Stimulated activated CD4-positive, alpha-beta T cell treated with anti-CD3 and anti-CD28 coated beads, TNF-alpha, amount 100 ng/mL, for 24 hours (primary cell): ENCODE data around the gene EPHA5.
"Not testable (repeated sequence)": the region's sequence is repeated elsewhere in the genome, so short reads cannot be mapped to it uniquely, and the experiment has no call there.

Source experiments
- DNase-seq, 3 experiments: peaks; one replicate each; pipeline ENCODE4 v3.0.0-alpha.2; 2020; ENCODE audit warnings: low read depth in 3 of 3

Gene EPHA5

DNA sequence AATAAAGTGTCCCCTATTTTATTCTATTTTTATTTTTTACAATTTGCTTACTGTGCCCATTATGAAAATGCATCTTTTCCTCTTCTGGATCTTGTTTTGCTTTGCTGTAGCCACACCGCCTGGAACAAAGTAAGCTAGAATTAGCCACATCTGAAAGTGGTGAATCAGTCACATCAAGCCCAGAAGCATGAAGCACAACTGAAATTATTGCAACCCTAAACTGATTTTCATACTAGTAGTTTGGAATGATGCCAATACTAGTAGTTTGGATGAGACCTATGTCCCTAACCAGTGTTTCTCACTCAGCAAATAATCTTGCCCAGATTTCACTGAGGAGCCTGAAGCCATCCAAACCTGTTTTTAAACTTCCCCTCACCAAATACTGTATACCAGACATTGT is 303.0 kb downstream of the EPHA5 start:
- no peak for DNase-seq

DNA sequence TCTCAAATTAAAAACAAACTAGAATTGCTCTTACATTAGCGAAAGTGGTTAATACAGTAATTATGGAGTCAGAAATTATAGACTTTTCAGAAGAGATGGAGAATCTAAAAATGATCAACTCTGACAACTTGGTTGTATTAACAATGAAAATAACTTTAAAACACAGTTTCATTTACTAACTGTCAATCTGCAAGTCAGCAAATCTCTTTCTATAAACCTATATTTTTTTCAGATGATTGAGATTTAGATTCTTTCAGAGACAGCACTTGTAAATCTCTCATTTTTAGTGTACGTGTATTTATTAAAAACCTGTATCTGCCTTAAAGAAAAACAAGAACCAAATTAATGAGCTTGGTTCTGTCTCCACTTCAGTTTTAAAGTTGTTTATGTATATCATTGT is 311.4 kb downstream of the EPHA5 start:
- no peak for DNase-seq

DNA sequence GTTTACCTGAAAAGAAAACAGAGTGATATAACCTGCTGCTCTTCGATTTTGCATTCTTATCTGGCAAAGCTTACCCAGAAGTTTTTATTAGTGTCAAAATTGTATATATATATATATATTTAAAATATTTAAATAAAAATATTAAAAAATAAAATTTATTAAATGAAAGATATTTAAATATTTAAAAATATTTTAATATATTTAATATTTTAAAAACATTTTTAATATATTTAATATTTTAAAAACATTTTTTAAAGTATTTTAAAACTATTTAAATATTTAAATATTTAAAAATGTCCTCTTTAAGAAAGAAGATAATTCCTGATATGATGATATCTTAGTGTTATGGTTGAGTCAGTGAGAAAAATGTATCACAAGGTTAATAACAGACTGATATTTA is 317.2 kb downstream of the EPHA5 start:
- no peak for DNase-seq

DNA sequence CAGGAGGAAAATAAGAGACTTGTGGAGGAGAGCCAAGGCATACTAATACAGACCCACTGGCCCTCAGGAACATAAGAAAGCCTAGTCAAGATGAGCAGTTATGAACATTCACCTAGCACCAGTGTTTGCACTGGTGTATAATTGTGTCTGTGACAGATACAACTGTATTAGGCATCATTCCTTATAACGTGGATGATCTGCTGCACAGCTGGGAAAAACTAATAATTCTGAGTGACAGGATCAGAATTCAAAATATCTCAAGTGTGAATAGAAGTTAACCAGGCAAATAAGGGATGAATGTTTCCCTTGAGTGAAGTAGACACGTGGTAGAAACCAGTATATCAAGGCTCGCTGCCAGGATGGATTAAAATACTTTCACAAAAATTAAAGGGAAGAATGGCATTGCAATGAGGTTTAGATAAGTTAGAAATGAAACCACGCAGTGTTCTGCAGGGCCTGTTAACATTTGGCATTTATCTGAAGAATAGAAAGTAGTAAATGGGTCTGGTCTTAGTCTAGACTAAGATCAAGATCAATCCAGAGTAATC is 325.9 kb downstream of the EPHA5 start:
- DNase-seq, result no peak

DNA sequence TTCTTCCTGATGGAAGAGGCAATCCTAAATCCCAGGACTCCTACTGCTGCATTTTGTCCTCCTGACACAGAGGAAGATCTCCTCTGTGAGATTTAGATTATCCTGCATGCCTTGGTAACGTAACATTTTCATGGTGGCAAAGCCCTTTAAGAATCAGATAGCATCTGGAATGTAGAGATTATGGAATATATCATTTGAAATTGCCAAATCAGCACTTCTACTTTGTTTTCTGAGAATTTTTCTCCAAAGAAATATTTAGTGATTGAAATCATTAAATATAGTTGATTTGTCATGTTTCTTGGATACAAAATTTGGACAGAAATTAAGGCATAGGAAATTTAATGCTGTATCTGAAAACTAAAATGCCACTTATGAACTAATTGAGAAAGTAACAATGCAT is 326.9 kb downstream of the EPHA5 start:
- no peak for DNase-seq

DNA sequence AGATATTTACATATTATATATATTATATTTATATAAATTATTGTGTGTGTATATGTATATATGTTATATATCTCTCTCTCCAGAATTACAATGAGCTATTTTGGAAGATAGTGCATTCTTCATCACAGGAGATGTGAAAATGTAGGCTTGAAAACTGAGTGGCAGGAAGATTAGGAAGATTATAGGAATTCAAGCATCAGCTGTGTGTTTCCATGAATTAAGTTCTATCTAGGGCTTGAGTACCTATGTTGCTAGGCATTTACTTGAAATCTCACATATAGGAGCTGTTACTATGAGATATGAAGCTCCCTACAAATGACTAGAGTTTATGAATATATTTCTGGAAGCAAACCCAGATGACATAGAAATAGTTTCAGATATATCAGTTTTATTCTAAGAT is 328.7 kb downstream of the EPHA5 start:
- DNase-seq, result no peak

DNA sequence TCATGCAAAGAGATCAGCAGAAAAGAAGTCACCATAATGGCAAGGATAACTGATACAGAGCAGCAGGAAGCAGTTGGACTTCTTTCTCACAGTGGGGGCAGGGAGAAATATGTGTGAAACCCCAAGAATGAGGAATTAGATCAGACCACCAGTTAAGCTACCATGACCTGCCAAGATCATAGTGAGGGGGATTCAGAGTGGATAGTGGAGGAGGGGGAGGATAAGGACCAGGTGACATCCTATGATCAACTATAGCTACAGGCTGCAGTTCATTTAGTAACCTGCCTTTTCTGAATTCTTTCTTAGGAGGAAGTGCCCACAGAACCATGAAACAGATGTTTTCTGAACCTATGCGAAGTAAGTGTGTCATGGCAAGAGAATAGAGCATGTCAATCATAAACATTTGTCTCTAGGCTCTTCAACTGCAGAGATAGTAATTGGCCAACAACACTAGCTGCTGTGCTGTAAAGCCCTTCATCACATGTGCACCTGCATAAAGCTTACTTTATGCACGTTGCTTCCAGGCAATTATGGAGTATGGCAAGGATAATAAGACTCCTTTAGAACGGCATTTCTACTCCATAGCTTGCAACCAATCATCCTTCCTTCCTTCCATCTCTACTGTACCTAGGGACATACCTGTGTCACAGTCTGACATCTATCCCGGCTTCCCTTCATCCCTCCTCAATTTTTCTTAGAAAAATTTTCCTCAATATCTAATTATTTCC is 329.7 kb downstream of the EPHA5 start:
- no peak for DNase-seq

DNA sequence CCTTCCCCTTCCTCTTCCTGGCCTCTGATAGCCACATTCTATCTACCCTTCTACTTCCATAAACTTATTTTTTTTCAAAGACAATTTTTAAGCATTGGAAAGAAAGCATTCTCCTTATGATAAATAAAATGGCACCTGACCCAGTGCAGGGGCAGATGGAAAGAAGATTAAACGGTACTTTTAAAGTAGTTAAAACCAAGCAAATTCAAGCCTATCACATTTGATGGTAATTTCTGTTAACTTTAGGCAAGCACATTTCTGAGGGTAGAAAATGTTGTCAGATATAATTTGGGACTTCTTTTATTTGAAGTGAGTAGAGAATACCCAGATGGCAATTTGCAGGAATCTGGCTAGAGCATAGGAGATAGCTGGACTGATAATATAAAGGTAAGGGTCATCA is 332.9 kb downstream of the EPHA5 start:
- no peak for DNase-seq

DNA sequence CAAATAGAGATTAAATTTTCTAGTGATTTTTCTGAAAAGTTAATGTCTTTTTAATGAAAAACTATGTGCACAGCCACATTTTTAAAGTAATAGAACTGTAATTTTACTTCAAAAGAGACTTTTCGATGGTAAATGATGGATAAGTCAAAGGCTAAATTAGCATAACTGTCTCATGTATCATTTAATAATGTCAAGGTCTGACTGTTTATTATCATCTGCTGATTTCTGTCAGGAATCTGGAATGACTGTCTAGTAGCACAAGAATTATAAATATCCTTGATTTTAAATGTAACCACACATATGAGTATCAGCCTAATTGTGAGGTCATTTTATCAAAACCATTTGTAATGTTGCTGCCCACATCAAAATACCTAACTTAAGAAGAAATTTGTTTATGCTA is 333.8 kb downstream of the EPHA5 start:
- no peak for DNase-seq

DNA sequence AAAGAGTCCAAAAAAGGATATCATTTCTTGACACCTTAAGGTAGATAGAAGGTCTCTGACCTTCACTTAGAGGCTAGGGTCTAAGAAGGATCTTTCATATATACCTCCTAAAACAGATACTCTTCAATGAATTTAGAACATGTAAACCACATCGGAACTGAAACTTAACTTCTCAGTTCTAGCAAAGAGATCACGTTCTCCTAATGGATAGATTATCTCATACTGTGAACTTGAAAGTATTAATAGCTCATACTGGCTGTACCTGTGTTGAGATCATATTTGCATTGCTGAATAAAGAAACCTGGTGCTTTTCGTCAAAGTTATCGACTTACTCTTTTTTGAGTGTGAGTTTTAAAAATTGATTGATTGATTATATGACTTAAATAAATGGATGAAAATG is 353.8 kb downstream of the EPHA5 start:
- DNase-seq, result no peak

DNA sequence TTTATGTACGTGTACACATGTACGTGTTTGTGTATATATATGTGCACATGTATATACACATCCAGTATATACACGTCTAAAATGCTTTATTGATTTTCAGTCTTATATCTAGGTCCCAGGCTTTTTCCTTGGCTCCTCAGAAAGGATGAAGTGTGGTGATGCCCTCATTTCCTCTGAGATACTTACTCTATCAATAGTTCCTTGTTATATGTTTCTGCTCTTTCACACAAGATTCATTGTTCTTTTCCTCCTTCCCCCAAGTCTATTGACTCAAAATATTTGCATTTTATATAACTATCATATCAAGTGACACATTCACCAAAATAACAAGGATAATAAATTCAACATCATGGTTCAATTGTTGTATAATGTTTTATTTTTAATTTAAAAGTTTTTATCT is 359.2 kb downstream of the EPHA5 start:
- no peak for DNase-seq

DNA sequence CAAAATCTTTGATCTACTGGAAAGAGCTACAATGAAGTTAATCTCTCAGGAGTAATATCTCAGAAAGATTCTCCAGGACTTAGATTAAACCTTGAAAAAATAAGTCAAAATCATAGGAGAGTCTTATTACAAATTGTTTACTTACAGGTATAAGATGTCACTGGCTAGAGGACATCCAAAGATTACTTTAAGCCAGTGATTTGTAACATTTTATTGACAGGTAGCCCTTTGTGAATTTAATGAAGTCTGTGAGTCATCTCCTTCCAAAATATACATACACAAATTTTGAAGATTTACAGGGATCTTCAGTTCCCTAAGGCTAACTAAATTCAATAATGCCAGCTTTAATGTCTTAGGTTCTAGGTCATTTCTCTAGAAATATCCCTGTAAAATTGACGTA is 359.7 kb downstream of the EPHA5 start:
- DNase-seq, result no peak

DNA sequence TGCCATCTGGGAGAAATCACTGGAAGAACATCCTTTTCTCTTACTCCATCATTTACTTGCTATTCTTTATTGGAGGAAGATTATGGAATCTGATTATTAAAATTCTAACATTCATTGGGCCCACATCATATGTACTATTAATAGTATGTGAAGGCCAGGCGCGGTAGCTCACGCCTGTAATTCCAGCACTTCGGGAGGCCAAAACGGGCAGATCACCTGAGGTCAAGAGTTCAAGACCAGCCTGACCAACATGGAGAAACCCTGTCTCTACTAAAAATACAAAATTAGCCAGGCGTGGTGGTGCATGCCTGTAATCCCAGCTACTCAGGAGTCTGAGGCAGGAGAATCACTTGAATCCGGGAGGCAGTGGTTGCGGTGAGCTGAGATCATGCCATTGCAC is 361.7 kb downstream of the EPHA5 start:
- not testable (repeated sequence) for DNase-seq

DNA sequence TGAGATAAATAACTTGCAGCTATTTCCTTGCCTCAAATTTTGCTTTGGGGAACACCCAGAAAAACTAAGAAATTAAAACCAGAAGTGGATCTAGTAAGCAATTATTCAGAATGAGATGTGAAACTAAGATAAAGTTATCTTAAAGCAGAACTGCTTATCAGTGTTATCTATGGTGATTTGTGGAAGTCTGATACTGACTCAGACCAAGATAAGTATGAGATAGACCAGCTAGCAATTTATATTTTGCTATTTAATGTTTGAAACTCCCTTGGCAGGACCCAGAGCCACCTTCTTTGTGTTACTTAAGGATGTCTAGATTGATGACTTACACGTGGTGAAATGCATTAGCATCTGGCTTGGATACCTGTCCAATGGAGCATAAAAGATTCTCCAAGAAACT is 368.1 kb downstream of the EPHA5 start:
- DNase-seq, result no peak

DNA sequence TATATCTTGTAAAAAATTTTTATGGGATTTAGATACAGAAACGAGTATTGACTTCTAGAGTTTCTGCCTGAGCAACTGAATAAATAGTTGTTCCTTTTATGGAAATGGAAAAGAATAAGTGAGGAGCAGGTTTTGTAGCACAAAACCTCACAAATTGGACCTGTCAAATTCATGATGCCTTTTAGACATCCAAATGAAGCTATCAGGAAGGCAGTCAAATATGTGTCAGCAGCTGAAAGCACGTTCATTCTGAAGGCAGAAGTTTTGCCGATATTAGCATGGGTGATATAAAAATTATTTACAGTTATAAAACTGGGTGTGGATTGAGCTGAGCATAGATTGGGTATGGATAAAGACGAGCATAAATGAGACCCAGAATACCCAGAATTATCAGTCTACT is 374.0 kb downstream of the EPHA5 start:
- no peak for DNase-seq

DNA sequence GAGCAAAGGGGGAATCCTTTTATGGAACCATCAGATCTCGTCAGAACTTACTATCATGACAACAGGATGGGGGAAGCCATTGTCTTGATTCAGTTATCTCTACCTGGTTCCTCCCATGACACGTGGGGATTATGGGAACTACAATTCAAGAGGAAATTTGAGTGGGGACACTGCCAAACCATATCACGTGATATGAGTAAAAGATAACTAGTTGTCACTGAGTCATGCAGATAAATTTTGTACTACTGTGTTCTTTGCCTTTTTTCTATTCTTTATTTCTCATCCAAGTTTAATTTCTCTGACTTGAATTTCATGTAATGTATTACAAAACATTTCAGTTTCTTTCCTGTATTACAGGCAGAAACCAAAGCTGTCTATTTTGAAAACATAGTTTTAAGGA is 383.2 kb downstream of the EPHA5 start:
- no peak for DNase-seq
